ENCODE data around the gene ATXN1.

ATXN1 gene

GRCh38 chr6:16782278-16782677, 21.0 kb upstream of the ATXN1 start:
- DNase-seq = no peak

GRCh38 chr6:16781348-16782169, 20.3 kb upstream of the ATXN1 start:
- no peak for DNase-seq

DNA sequence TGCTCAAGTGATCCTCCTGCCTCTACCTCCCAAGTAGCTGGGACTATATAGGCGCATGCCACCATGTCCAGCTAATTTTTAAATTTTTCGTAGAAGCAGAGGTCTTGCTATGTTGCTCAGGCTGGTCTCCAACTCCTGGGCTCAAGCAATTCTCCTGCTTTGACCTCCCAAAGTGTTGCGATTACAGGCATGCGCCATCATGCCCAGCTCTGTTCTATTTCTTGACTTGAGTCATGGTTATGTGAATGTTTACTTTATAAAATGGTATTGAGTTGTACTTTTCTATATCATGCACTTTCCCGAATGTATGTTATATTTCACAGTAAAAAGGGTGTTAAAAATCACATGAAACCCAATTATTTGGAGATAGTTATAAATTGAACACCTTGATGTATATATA, 17.3 kb upstream of the ATXN1 start:
- no peak for DNase-seq

DNA sequence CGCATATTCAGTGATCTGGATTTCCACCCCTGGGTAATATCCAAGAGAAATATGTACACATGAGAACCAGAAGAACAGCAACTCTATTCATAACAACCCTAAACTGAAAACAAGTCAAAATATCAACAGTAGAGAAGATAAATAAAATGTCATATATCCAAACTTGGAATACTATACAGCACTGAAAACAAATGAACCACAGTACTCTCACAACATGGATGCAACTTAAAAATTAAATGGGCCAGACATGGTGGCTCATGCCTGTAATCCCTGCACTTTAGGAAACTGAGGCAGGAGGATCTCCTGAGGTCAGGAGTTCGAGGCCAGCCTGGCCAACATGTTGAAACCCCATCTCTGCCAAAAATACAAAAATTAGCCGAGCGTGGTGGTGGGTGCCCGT, 16.5 kb upstream of the ATXN1 start:
- DNase-seq = no peak

DNA sequence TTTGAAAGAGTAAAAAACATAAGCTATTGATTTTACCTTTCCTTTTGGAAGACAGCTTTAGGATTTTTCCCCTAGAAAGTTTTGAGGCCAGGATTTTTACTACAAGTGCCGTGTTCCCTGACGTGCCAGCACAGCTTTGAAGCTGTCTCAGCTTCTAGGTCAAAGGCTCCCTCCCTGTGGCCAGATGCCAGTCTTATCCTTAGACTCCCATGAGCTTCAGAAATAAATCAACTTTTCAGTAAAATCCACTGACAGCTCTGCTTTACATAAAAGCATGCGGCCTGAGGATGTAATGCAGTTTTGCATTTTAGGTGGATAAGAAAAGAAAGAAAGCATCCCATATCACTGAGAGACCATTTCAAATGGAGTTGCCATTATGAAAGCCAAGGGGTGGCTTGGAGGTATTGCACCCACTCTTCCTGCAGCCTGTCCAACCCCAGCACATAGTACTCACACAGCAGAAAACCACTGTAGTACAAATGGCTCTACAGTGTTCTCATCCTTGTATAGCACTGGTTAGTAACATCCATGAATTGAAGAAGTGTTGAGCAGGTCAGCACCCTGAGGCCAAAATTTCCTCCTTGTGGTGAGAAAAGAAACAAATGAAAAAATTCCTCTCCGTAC, 15.2 kb upstream of the ATXN1 start:
- no peak for DNase-seq

GRCh38 chr6:16774437-16774836, 13.2 kb upstream of the ATXN1 start:
- DNase-seq = no peak

DNA sequence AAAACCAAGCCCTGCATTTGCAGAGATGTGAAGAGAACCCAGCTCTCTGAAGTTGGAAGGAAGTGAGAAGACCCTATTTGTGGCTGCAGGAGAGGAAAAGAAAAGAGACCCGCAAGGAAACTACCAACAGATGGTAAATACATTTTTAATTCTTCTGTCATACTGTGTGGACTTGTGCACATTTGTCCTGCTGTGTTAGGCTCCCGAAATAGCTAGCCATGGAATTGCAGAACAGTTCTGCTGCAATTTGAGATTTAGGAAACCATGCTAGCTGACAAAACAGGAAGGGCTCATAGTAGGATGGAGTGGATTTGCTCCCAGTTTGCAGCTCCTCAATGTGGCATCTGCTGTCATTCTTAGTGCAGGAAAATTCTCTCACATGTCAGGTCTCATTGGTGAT, 12.1 kb upstream of the ATXN1 start:
- no peak for DNase-seq

- peak; percentile 83 for DNase-seq
These were observed 9.7 kb upstream of the ATXN1 start for GRCh38 chr6:16770701-16771569.

GRCh38 chr6:16769986-16770376, 8.7 kb upstream of the ATXN1 start:
- no peak for DNase-seq

DNA sequence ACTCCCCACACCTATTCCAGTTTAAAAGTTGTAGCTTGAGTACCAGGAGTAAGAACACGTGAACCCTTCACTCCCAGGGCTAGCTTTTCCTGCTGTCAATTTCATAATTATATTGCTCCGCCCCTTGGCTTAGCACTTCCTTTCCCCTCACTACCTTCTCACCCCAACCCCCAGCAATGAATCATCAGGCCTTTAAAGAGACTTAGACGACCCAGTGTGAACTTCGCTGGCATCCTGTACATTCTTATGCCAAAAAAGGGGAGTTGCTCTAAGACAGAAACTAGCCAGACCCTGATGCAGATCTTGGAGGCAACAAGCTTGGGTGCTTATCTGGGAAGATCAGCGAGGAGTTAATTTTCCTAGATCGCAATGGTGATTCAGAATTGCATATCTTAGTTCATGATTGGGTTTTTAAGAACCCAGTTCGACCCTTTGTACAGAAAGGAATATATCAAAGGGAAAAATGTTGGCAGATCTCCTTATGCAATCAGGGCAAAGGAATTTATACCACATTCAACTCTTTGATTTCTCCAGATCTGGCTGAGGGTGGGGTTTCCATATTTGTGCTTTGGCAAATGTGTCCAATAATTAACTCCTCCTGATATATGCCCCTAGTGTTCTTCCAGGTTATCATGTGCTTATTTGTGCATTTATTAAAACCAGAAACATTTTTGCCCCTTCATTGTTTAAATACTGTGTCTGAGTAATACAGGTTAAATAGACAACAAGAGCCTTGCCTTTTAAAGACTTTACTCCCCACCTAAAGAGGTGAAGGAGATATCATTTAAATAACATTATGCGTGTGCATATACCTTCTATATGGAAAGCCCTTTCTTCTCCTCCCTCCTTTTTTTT, 8.1 kb upstream of the ATXN1 start:
- DNase-seq = peak; percentile 83

DNA sequence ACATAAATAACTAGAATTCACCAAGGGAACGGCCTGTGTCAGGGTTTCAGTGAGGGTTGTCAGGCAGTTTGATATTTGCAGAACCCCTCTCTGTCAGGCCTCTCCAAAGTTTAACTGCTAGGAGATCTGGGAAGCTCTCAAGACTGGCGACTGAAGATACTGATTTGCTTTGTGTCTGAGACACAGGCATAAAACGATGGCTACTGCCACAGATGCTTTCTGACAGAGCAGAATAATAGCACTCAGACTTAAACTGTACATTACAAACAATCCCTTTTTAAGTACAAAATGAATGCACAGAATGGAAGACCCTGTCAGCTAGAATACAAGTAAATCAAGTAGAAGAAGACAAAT, 7.2 kb upstream of the ATXN1 start:
- DNase-seq = no peak

DNA sequence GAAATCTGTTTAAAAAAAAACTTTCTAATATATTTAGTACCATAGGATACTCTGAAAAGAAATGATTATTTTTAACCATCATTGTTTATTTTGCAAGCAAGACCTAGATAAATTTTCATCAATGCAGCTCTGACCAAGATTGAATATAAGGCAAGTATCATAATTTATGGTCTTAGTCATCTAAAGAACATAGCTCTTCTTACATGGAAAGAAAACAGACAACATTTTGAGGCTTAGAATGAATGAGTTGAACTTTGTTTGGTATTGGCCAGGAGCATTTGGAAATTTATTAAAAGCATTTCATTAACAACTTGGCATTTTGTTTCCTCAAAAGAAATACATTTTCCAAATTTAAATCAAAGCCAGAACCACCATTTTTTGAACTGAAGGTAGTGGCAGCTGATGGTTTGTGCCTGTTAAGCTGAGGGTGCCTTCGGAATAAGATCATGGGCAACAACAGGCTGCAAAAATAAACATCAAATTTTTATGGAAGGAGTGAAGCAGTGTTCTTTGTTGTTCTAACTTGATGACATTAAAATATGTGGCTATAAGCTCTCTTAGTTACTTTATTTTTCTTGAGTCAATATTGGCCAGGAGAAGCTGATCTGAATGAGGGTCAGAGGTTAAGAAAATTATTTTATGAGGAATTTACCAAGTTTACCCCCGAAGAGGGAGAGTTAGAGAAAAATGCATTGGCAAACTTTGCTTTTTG, 6.7 kb upstream of the ATXN1 start:
- no peak for DNase-seq

DNA sequence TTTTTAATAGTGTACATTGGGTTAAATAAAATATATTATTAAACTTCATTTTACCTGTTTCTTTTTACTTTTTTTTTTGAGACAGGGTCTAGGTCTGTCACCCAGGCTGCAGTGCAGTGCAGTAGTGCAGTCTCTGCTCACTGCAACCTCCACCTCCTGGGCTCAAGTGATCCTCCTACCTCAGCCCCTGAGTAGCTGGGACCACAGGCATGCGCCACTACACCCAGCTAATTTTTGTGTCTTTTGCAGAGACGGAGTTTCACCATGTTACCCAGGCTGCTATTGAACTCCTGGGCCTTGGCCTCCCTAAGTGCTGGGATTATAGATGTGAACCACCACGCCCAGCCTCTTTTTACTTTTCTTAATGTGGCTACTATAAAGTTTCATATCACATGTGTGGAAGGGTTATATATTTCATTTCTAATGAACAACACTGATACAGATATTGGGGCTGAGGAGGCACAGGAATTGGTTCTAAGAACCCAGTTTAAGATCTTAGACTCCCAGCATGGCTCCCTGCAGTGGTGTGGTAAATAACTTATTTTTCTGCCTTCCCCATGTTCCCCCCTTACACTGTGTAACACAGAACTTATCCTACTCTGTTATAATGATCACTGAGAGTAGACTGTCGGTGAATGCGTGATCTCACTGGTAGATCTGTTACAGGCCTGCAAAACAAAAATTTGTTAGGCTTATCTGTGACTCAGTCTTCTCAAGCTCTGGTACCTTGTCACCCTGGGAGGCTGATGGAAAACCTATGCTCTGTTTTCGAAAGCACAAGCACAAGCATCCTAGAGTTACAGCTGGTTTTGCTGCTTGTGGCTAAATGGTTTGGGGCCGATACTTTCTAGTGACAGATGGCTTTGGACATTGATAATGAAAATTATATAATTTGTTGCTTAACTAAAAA, 5.8 kb upstream of the ATXN1 start:
- no peak for DNase-seq

DNA sequence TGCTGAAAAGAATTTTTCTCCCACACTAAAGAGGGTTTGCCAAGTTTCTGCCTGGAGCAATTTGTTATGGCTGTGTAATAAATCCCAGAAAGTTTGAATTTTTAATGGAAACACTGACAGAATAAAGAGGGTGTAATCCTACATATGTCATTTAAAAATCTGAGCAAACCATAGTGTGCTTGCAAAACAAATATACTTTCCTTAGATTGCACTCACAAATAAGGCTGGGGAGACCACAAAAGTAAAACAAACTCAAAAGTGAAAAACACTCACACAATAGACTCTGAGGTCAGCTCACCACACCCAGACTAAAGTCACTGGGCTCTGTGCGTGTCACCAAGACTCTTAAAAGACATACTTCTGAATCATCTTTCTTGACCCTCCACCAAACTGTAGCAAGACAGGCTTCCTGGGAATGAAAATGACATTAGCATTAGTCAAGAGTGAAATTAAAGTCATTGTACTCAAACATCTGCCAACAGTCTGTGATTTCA, 4.8 kb upstream of the ATXN1 start:
- DNase-seq = peak; percentile 36

GRCh38 chr6:16765235-16765634, 4.0 kb upstream of the ATXN1 start:
- DNase-seq = no peak

DNA sequence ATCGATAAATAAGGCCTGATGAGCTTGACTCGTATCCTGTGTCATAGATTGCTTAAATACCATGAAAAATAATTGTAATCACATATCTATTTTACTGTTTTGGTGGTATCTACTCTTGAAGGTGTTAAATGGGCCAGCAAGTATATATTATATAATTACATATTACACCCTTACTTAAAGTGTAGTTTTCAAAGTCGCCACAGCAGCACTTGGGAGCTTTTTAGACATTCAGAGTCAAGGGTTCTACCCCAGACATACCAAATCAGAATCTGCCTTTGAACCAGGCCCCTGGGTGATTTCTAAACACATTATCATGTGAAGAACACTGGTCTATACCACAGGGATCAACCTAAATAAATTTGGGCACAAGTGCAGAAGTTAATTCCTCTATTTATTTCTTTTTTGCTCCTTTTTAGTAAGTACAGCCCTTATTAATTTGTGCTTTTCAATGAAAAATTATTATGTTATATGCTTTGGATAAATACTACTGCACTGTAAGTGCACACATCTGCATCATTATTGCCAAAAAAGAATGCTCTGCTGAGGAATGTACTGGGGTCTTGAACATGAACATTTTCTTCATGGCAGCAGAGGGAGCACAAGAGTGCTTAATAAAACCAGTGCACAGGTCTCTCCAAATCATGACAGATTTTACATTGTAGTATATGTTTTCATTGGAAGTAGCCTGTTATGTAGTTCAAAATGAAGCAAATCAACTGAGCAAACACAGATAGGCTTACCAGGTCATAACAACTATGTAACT, 3.1 kb upstream of the ATXN1 start:
- DNase-seq = peak; percentile 54

DNA sequence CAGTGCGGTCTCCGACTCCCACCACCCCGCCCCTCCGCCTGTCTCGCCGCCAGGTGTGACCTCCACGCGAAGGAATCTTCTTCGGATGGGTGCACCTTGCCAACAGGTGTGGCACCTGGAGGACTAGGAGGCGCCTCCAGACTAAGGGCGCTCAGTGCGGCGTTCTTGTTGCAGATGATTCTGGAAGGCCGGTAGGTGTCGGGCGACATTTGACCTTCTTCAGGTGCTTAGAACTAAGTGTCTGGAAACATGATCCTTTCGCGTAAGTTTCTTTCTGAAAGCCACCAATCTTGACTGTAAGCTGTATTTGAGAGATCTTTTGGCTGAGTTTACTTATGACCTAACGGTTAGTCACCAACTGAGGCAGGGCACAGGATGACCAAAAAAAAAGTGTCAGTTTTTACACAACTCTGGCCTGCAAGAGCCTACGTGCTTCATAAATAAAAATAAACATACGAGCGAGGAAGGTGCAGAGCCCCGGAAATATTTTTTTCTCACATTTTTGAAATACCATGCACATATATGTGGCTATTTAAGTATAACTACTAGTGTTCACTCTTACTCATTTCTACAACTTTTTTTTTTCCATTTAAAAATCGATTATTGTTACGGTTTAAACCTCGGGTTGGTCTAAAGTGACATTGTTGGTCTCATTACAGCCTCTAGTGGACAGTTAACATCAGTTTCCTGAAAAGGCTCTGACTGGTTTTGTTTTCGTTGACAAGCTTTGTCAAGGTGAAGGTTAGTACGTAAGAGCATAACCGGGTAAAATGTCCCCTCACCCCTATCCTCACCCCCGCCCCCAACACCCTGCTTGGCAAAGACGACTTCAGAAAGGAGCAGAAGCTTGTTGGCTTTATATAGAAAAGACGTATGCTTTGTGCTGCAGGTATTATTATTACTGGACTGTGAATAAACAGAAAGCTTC, 1.6 kb upstream of the ATXN1 start:
- peak; percentile 91 for DNase-seq

DNA sequence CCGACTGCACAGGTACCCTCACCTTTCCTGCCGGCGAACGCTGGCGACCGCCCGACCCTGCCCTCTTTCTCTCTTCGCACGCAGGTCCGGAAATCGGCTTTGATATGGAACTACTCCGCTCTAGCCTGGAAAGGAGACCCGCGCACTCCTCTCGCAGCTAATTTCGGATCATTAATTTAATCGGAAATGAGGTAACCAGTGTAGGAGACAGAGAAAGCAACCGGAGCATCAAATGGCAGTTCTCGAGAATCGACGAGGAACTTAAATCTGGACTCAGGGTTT, 949 bp upstream of the ATXN1 start:
- no peak for DNase-seq

Data from CD4-positive, alpha-beta T cell treated with Interleukin-21 for 1 hour (primary cell).